ENCODE results near the gene ARHGDIG. TPM values are rescaled to one million over a fixed set of nuclear protein-coding genes. Genes with fewer than 3 reads are reported as not detected.

Gene ARHGDIG
- total RNA-seq, 1 donor from 2014 or later, result 1.7 TPM

DNA sequence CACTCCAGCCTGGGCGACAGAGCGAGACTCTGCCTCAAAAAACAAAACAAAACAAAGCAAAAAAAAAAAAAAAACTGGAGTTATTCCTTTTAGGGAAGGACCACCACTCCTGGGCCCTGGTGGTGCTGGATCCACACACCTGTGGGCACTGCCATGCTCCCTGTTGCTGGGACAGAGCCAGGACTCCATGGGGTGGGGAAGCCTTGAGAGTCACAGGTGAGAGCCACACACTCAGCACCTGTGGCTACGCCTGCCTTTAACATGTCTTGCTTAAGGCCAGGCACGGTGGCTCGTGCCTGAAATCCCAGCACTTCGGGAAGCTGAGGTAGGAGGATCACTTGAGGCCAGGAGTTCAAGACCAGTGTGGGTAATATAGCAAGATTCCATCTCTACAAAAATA lies 20.8 kb downstream of the ARHGDIG start:
- no peak for DNase-seq

DNA sequence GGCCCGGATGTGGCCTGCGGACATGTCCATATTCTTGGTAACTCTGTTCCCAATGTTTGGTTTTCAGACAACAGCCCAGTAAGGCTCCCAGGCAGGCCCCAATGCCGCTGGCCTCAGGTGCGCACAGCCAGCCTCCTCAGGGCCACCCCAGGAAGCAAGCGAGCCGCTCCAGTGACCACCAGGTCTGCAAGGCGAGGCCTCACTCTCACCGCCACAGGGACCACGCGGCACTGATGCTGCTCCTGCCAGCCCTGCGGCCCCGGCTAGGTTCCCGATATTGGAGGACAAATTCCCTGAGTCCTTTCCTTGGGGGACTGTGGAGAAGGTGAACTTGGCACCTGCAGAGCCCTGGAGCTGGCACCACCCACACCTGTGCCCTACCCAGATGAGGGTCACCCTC lies 21.6 kb downstream of the ARHGDIG start:
- DNase-seq, result no peak

DNA sequence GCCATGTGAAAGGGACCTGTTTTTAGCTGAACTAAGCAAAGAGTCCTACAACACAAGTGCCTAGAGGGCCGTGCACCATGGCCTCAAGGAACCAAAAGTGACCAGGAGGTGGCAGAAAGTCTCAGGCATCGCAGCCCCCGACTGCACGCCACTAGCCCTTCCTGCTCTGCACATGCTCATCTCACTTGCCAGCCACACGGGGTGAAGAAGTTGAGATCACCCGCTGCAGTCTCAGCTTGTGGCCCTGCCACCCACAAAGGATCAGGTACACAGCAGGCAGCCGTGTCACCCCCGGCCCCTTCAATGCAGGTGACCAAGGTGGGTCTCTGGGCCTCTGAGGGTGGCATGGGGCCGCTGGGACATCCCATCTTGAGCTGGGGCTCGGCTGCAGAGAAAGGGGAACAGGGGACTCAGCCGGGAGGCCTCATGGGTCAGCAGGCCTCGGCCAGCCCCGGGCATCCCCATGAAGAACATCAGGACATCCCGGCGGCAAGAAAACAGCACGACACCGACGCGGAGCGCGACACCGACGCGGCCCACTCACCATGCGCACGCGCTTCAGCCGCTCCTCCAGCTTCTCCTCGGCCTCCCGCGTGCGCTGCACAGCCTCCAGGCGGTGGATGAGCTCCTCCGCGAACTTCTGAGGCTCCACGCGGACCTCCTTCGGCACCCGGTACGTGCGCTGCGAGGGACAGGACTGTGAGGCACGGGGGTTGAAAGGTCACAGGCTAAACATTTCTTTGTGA lies 23.5 kb downstream of the ARHGDIG start:
- no peak for DNase-seq

DNA sequence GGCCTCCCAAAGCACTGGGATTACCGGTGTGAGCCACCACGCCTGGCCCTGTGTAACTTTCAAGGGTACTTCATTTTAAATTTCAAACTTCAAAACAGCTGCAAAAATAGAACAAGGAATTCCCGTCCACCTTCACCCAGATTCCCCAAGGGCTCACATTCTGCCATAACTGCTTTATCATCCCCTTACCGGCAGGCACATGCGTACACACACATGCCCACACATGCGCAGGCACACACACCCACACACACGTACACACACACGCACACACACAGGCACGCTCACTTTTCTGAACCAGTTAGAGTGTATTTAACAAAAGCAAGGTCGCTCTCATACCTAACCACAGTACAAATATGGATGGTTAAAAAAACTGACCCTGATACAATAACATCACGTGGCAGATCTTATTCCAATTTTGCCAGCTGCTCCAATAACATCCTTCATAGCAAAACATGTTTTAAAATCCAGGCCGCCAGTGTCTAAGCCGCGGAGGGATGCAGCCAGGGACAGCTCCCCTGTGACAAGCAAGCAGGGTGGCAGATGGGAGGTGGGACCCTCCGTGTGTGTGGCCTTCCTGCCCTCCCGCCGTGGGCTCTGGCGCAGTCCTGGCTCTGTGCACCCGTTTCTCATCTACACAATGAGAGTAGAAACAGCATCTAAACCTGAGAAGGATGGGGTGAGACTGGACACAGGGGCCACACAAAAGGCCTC lies 25.7 kb downstream of the ARHGDIG start:
- DNase-seq, result peak; percentile 19

DNA sequence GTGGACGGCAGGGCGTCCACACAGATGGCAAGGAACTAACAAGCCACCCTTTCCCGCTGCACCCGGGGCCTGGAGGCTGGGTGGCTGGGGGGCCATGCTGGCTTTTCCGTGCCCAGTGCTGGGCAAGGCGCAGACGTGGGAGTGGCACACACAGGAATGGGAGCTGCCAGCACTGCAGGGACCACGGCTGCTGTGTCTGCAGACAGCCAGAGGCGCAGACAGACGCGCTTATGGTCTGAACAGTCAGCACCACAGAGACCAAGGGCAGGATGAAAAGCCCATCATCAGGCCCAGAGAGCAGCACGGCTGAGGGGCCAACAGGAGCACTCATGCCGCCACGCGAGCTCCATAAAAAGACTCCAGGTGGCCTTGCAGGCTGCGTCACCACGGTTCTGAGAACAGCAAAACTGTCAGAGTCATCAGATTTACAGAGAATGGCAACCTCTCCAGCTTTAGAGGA lies 26.6 kb downstream of the ARHGDIG start:
- no peak for DNase-seq

DNA sequence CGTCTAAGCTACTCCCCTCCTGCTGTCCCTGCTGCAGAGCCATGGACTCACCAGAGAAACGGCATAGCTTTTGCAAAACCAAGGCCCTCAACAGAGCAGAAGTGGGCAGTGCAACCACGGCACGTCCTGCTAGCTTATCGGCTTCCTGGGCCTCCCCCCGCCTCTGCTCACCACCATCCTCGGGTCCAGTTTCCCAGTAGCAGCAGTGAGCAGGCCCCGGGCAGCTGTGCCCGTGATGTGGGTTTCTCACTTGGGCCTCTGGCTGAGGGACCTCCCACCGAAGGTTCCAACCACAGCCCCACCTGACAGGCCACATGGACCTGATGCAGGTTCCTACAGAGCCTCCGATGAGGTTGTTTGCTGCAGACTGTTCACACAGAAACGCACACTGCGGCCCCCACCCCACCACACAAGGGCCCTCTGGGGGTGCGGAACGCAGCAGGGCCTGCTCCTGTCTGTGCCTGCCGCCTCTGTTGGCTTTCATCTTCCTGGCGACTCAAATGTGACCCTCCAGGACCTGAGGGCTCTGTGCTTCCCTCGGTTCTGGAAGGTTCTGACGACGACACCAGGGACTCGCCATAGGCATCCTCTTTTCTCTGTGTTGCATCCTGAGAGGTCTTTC lies 27.4 kb downstream of the ARHGDIG start:
- no peak for DNase-seq

DNA sequence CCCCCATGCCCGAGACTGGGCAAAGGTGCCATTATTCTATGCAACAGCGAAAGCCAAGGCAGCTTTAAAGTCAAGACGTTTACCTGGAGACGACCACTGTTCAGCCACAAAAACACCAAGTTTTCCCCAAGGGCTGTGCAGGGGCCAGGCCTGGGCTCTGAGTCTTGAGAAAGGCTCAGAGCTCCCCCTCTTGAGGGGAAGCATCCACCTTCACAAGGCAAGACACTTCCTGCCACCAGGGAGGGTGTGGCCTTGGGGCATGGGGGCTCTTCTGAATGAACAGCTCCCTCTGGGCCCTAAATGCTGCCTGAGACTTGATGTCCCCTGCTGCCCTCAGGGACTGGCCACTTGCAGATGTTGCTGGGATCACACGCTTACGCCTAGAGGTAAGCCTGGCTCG lies 29.1 kb downstream of the ARHGDIG start:
- no peak for DNase-seq

DNA sequence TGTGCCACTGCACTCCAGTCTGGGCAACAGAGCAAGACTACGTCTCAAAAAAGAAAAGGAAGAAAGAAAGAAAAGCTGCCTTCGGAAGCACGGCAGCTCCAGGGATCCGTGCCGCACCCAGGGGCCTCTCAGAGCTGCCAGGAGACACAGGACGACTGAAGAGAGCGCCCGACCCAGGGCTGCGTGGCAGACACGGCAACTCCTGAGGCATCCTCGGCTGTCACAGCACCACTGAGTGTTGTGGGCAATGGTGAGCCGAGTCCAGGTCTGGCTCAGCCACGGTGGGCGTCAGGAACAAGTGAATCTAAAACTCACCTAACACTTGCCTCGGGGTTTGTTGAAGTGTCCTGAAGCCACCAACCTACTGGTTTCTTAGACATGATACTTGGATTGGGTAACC lies 31.3 kb downstream of the ARHGDIG start:
- DNase-seq, result no peak

DNA sequence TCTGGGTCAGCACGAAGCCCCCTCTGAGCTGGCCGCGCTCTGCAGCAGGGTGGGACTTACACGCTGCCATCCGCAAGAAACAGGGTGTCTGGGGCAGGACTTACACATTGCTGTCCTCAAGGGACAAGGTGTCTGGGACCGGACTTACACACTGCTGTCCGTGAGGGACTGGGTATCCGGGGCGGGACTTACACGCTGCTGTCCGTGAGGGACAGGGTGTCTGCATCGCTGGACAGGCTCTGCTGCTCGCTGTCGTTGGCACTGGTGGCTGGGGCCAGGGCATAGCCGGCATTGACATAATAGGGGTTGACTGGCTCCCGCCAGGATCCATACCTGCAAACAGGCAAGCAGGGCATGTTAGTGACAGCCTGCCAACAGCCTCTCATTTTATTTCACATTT lies 34.0 kb downstream of the ARHGDIG start:
- no peak for DNase-seq

DNA sequence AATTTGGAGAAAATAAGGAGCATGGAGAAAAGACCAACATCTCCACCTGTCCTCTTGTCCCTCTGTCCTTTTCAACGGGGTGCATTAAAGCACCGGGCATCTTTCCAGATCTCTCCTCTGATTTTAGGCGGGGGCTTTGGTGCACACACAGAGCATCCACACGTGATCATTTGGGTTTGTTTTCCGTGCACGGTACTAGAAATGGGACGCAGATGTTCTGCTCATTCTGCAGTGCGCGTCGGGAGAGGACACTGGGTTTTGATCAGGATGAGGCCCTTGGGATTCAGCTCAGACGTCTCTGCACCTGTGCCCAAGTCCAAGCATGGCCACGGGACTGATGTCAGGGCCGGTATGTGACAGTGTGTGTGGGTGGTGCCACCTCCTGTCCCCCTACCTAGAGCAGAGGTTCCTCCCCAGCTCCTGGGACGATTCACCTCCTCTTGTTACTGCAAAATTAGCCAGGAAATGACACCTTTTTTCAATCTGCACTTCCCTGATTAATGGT lies 34.5 kb downstream of the ARHGDIG start:
- no peak for DNase-seq

DNA sequence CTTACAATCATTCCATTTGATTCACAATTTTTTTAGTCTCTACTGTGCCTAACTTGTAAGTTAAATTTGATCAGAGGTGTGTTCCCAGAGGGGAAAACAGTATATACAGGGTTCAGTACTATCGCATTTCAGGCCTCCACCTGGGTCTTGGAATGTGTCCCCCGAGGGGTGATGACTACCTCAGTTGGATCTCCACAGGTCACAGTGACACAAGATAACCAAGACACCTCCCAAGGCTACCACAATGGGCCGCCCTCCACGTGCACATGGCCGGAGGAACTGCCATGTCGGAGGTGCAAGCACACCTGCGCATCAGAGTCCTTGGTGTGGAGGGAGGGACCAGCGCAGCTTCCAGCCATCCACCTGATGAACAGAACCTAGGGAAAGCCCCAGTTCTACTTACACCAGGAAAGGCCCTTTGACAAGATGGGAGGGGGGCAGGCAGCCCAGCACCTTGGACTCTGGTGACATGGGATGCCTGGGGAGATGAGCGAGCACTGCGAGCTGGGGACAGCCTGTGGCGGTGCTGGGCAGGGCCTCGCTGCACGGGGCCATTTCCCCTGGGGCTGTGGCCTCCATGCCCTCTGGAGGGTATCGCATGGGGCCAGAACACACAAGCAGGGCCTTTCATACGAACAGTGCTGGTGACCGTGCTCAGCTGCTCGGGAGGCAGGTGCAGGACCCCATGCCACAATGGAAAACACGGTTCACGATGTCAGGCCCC lies 36.5 kb downstream of the ARHGDIG start:
- DNase-seq, result no peak

DNA sequence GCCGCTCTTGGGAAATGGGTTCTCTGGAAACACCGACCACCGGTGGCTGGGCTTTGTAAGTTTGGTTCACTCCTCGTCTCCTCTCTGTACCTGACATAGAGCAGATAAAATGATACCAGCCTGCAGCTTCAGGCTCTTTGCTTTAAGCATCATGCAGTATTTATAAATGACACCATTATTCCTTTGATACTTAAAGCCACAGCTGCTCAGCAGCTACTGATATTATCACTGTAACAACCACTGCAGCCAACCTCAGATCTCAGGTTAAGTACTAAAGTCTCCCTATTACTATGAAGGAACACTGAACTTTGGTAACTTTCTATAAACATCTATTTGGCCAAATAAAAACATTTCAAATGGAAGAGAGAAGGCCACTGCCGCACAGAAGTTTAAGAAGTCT lies 37.2 kb downstream of the ARHGDIG start:
- DNase-seq, result no peak

DNA sequence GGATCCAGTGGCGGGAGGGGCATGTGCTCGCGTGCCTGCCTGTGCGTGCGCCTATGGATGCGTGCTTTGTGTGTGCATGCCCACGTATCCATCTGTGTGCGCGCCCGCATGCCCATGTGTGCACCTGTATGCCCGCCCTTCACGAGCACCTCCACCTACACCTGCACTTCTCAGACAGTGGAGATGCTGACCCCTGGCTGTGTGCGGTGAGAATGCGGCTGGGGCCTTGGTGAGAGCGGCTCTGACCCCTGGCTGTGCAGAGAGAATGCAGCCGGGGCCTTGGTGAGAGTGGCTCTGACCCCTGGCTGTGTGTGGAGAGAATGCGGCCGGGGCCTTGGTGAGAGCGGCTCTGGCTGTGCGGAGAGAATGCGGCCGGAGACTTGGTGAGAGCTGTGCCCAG lies 38.2 kb downstream of the ARHGDIG start:
- DNase-seq, result no peak

DNA sequence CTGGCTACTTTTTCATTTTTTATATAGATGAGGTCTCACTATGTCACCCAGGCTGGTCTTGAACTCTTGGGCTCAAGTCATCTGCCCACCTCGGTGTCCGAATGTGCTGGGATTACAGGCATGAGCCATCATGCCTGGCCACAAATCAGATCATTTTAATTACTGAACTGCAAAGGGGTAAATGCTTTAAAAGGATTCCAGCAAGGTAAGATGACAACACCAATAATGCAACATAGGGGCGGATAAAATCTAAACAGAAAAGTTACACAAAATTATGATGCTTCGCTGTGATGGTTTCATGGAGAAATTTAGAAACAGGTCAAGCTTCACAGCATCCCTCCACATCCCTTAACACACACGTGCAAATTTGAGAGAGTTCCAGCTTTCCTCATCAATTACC lies 39.8 kb downstream of the ARHGDIG start:
- no peak for DNase-seq

DNA sequence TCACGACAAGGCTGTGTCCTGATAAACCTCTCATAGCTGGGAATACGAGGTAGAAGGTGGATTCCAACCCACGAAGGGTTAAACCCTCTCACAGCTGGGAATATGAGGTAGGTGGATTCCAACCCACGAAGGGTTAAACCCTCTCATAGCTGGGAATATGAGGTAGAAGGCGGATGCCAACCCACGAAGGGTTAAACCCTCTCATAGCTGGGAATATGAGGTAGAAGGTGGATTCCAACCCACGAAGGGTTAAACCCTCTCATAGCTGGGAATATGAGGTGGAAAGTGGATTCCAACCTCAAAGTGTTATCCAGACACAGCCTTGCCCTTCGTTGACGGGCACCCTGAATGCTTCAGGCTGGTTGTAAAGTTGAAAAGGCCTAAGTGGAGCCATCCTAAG lies 41.1 kb downstream of the ARHGDIG start:
- no peak for DNase-seq

DNA sequence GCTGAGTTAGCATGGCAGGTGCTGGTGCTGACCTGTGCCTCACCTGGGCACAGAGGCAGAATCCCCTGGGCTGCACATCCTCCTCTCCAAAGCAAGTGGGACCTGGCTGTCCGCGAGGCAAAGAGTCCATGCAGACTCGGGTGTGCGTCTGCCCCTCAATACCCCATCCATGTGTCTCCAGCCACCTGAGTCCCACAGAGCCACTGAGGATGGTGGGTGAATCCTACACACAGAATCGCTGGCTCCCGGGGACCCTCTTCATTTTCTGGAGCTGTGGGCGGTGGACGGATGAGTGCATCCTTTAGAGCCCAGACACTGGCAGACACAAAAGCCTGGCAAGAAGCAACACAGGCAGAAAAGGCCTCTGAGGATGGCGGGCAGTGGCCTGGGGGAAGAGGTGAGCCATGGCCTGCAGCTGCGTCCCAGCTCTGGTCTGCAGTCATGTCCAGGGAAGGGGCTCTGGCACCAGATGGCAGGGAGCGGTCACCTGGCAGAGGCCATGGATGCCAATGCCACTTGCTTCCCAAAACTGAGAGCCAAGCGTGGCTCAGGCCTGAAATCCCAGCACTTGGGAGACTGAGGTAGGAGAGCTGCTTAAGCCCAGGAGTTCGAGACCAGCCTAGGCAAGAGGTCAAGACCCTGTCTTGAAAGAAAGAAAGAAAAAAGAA lies 42.2 kb downstream of the ARHGDIG start:
- DNase-seq, result no peak

DNA sequence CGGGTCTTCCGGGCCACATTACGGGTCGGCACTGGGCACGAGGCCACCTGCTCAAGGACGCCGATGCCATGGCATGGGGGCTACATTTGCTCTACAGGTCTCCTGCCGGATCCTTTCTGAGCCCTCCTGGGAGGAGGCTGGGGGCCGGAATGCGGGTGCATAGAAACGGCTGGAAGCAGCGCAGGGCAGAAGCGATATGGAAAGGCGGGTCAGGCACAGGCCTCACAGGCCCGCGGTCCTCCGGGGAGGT lies 43.7 kb downstream of the ARHGDIG start:
- DNase-seq, result no peak

DNA sequence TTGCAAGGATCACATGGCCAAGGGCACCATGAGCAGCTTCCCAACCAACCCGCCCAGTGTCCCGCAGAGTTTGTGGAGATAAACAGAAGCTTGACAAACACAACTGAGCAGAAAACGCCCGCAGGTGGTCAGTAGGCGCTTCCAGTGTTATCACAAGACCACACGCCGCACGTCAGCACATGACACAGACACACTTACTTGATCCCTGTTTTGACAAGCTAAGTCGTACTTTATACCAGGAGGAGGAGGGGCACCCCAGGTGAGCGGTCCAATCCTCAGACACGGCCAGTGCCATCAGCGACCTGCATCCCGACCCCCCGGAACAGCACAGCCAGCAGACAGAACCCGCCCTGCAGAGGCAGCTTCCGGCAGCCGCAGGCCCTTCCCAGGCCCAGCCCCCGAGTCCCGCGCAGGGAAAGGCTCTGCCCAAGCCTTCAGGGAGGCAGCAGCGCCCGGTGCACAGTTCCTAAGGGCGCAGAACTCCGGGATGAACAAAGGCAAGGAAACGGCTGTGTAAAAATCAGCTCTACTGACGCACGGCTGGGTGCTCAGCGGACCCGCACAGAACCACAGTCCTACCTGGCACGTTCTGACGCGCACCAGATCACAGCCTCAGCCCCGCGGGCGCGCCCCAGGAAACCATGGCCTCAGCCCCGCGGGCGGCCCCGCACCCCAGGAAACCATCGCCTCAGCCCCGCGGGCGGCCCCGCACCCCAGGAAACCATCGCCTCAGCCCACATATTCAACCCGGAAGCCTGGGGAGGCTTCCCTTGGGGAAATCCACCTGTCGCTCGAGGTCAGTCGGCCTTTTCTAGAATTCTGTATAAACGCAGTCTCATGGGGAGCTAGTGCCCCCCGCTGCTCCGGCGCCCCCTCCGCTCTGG lies 44.3 kb downstream of the ARHGDIG start:
- DNase-seq, result peak; percentile 7

DNA sequence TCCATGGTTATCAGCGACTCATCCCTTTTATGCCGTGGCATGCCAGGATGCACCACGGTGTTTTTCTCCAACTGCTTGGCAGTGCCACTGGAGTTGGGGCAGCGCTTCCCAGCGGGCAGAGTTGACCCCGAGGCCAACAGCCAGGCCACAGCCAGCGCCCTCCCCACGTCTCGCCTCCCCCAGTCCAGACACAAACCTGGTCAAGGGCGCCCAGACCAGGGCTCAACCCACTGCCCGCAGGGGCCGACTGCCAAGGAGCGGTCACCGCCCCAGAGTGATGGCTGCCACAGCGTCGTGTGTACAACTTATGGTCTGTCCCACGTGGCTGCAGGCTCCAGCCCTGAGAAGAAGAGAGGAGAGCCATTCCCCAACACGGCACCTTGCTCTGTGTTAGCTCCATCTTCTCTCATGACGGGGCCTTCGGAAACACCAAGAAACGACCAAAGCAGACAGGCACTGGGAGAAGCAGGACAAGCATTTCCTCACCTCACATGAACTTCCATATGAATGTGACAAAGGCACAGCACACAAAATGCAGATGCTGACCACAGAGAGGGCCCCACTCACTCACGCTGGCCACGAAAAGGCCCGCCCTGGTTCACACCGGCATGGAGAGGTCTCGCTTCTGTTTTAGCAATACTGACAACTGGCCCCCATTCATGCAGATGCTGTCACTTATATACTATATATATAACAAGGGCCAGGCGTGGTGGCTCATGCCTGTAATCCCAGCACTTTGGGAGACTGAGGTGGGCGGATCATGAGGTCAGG lies 45.2 kb downstream of the ARHGDIG start:
- DNase-seq, result no peak

DNA sequence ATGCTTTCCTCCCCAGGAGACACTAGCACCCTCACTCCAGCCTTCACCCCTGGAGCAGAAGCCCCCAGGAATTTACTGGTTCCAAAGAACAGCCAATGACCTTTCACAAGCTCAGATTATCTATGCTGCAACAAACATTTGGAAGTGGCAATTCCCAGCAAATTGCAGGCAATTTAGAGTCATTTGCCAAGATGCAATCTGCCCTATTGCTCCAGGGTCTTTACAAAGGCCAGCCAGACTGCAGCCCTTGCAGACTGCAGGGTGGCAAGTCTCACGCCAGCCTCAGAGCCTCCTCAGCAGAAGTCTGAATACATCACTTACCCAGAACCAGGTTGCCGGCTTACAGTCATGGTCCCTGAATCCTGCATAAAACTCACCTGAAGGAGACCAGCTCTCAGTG lies 50.4 kb downstream of the ARHGDIG start:
- DNase-seq, result no peak

All from tongue (tissue), 2 donors.